RWPE2 (cell line): ENCODE measurements around the gene GNMT.

ENCODE experiments used
- ATAC-seq: fragments of 200-7000 bp; cut with Tn5 transposase; 3 replicates; pipeline ENCODE4 v1.9.1; 2021; ENCODE audit warnings: low read depth
- DNase-seq: peaks from one replicate; pipeline ENCODE4 v3.0.0-alpha.2; 2020; ENCODE audit warnings: low spot score
- H3K27ac ChIP-seq: fragments of 450-650 bp; 2 replicates; pipeline ENCODE4 v1.5.1; 2017; ENCODE audit warnings: mild to moderate bottlenecking; ENCODE audit not compliant: poor library complexity, severe bottlenecking
- H3K27me3 ChIP-seq: fragments of 250-450 bp; sonication (Bioruptor Pico); 2 replicates; pipeline ENCODE4 v1.5.1; 2021; ENCODE audit warnings: mild to moderate bottlenecking, moderate library complexity; ENCODE audit not compliant: insufficient read depth, poor library complexity, severe bottlenecking
- H3K36me3 ChIP-seq: fragments of 250-450 bp; sonication (Bioruptor Pico); 2 replicates; pipeline ENCODE4 v1.5.1; 2020; ENCODE audit warnings: low read depth, mild to moderate bottlenecking, moderate library complexity
- H3K4me1 ChIP-seq: fragments of 250-450 bp; sonication (Bioruptor Pico); 2 replicates; pipeline ENCODE4 v1.5.1; 2021; ENCODE audit warnings: mild to moderate bottlenecking, moderate library complexity; ENCODE audit not compliant: insufficient read depth, poor library complexity, severe bottlenecking
- H3K4me3 ChIP-seq: fragments of 250-450 bp; sonication (Bioruptor Pico); 2 replicates; pipeline ENCODE4 v1.5.1; 2021; ENCODE audit warnings: mild to moderate bottlenecking, moderate library complexity; ENCODE audit not compliant: severe bottlenecking
- H3K9me3 ChIP-seq: fragments of 250-450 bp; sonication (Bioruptor Pico); 2 replicates; pipeline ENCODE4 v1.5.1; 2021; ENCODE audit warnings: mild to moderate bottlenecking, moderate library complexity; ENCODE audit not compliant: severe bottlenecking
- TF ChIP-seq, protein P1 (sequence below): fragments of 450-650 bp; IDR thresholded peaks from one replicate; pipeline ENCODE4 v1.5.1; 2017; ENCODE audit warnings: mild to moderate bottlenecking, moderate library complexity; ENCODE audit not compliant: poor library complexity, severe bottlenecking

The GNMT gene

DNA sequence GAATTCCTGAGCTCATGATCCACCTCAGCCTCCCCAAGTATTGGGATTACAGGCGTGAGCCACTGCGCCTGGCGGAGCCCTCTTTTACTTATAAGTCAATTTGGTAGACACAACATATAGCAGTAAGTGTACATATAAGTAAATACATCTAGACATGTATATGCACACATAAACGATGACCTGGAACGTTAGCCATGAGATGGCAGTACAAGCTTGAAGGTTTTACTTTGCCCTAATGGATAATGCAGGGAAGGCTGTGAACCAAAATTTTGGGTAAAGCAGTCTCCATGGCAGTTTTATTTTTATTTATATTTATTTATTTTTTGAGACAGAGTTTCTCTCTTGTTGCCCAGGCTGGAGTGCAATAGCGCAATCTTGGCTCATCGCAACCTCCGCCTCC, 2.4 kb upstream of the GNMT start:
- H3K27me3 ChIP-seq, result no peaks in the 10 kb centered on the region
- peaks cover 10% of the 10 kb centered on the region for H3K4me1 ChIP-seq
- no peak overlapping the region for H3K4me3 ChIP-seq
- H3K27ac ChIP-seq, result no peak overlapping the region
- H3K36me3 ChIP-seq, result no peaks in the 10 kb centered on the region
- TF ChIP-seq, protein P1, sequence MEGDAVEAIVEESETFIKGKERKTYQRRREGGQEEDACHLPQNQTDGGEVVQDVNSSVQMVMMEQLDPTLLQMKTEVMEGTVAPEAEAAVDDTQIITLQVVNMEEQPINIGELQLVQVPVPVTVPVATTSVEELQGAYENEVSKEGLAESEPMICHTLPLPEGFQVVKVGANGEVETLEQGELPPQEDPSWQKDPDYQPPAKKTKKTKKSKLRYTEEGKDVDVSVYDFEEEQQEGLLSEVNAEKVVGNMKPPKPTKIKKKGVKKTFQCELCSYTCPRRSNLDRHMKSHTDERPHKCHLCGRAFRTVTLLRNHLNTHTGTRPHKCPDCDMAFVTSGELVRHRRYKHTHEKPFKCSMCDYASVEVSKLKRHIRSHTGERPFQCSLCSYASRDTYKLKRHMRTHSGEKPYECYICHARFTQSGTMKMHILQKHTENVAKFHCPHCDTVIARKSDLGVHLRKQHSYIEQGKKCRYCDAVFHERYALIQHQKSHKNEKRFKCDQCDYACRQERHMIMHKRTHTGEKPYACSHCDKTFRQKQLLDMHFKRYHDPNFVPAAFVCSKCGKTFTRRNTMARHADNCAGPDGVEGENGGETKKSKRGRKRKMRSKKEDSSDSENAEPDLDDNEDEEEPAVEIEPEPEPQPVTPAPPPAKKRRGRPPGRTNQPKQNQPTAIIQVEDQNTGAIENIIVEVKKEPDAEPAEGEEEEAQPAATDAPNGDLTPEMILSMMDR, result peak; percentile 27
- no peaks in the 10 kb centered on the region for H3K9me3 ChIP-seq
- DNase-seq (no peak), ATAC-seq (no peak)

DNA sequence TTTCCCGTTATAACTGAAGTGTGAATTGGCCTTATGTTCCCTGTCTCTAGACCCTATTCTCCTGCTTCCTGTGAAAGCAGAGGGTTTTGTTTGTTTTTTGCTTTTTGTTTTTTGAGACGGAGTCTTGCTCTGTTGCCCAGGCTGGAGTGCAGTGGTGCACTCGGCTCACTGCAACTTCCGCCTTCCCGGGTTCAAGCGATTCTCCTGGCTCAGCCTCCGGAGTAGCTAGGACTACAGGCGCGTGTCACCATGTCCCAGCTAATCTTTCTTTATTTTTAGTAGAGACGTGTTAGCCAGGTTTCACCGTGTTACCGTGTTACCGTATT, 674 bp upstream of the GNMT start:
- H3K4me1 ChIP-seq, result no peaks in the 10 kb centered on the region
- H3K27me3 ChIP-seq, result no peaks in the 10 kb centered on the region
- ATAC-seq (no peak), DNase-seq (no peak)
- no peaks in the 10 kb centered on the region for H3K9me3 ChIP-seq
- H3K27ac ChIP-seq, result no peak overlapping the region
- H3K36me3 ChIP-seq, result no peaks in the 10 kb centered on the region
- TF ChIP-seq, protein P1, result no peak
- peak overlapping the region; percentile 37 for H3K4me3 ChIP-seq

DNA sequence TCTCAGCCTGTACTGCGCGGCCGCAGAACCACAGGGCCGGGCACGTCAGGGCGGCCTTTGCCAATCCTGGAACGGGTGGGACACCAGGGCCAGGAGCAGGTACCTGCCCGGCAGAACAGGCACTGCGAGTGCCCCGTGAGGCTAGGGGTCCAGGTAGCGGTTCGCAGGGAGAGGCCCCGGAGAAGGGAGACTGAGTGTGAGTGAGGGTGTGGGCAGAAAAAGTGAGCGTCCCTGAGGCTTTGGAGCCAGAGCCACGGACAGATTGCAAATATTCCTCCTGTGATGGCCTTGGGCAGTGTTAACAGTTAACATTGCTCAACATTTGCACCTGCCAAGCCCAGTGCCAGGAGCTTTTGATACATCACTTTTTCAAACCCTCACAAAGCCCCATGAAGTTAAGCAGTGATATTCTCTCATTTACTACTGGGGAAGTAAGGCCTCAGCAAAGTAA, 491 bp downstream of the GNMT start:
- no peaks in the 10 kb centered on the region for H3K4me1 ChIP-seq
- H3K4me3 ChIP-seq, result peak overlapping the region; percentile 37
- H3K9me3 ChIP-seq, result no peaks in the 10 kb centered on the region
- no peaks in the 10 kb centered on the region for H3K27me3 ChIP-seq
- DNase-seq (no peak), ATAC-seq (no peak; the same call in 1 of the 3 replicates)
- TF ChIP-seq, protein P1, result no peak
- H3K27ac ChIP-seq, result no peak overlapping the region
- no peaks in the 10 kb centered on the region for H3K36me3 ChIP-seq

DNA sequence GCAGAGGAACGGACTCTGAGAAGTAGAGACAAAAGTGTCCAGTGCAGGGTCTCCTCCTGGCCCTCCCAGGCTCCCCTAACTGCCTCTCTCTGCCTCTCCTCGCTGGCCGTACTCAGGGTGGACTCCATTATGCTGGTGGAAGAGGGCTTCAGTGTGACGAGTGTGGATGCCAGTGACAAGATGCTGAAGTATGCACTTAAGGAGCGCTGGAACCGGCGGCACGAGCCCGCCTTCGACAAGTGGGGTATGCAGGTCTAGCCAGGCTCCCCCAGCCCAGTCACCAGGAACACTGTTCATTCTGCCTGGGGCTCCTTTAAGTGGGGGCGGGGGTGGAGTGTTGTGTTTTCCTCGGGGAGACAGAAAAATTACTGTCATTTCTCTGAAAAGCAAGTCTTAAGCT, 1.5 kb downstream of the GNMT start:
- Histone ChIP-seq H3K4me1 (no peaks in the 10 kb centered on the region), H3K36me3 (no peaks in the 10 kb centered on the region), H3K9me3 (no peaks in the 10 kb centered on the region), H3K27ac (no peak overlapping the region), H3K4me3 (no peak overlapping the region), H3K27me3 (no peaks in the 10 kb centered on the region)
- no peak for DNase-seq
- no peak for ATAC-seq
- TF ChIP-seq, protein P1, result no peak

DNA sequence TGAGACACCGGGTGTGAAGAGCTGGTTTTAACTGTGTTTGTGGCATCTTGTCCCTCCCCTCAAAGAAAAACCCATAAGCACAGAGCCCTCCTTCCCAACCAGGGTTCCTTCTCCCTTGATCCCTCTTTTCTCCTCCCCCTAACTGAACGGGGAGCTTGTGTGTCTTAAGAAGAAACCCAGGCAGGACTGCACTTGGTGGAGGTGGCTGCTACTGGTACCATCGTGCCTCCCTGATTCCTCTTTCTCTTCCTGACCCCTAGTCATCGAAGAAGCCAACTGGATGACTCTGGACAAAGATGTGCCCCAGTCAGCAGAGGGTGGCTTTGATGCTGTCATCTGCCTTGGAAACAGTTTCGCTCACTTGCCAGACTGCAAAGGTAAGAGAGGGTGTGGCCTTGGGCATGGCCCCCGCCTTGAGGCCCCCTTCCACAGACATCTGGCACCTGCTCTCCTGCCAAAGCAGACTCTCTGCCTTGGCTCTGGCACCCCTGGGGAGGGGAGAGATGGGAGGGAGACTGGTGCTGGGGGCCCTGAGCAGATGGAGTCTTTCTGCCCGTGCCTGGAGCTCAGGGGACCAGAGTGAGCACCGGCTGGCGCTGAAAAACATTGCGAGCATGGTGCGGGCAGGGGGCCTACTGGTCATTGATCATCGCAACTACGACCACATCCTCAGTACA, 2.1 kb downstream of the GNMT start:
- Histone ChIP-seq H3K27me3 (no peaks in the 10 kb centered on the region), H3K27ac (no peak overlapping the region), H3K9me3 (no peaks in the 10 kb centered on the region), H3K36me3 (no peaks in the 10 kb centered on the region), H3K4me1 (no peaks in the 10 kb centered on the region), H3K4me3 (no peak overlapping the region)
- TF ChIP-seq, protein P1, result no peak
- DNase-seq (no peak), ATAC-seq (no peak)
